ENCODE data around the gene DDIT3. TPM values are rescaled to one million over a fixed set of nuclear protein-coding genes. Genes with fewer than 3 reads are reported as not detected.
"Not testable (repeated sequence)": the region's sequence is repeated elsewhere in the genome, so short reads cannot be mapped to it uniquely, and the experiment has no call there.

The DDIT3 gene
- total RNA-seq, 1 experiment from 2014 or later, result 15.7 TPM

DNA sequence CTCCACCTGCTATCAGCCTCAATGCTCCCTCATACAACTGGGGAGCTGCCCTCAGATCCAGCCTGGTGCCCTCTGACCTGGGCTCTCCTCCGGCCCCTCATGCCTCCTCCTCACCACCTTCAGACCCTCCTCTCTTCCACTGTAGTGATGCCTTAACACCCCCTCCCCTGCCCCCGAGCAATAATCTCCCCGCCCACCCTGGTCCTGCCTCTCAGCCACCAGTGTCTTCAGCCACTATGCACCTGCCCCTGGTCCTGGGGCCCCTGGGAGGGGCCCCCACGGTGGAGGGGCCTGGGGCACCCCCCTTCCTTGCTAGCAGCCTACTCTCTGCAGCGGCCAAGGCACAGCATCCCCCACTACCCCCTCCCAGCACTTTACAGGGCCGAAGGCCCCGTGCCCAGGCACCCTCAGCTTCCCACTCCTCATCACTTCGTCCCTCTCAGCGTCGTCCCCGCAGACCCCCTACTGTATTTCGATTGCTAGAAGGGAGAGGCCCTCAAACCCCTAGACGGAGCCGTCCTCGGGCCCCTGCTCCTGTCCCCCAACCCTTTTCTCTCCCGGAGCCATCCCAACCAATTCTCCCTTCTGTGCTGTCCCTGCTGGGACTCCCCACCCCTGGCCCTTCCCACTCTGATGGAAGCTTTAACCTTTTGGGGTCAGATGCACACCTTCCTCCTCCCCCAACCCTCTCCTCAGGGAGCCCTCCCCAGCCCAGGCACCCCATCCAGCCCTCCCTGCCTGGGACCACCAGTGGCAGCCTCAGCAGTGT, 5.5 kb upstream of the DDIT3 start:
- no peak for DNase-seq (ENCODE audit: low read depth)

DNA sequence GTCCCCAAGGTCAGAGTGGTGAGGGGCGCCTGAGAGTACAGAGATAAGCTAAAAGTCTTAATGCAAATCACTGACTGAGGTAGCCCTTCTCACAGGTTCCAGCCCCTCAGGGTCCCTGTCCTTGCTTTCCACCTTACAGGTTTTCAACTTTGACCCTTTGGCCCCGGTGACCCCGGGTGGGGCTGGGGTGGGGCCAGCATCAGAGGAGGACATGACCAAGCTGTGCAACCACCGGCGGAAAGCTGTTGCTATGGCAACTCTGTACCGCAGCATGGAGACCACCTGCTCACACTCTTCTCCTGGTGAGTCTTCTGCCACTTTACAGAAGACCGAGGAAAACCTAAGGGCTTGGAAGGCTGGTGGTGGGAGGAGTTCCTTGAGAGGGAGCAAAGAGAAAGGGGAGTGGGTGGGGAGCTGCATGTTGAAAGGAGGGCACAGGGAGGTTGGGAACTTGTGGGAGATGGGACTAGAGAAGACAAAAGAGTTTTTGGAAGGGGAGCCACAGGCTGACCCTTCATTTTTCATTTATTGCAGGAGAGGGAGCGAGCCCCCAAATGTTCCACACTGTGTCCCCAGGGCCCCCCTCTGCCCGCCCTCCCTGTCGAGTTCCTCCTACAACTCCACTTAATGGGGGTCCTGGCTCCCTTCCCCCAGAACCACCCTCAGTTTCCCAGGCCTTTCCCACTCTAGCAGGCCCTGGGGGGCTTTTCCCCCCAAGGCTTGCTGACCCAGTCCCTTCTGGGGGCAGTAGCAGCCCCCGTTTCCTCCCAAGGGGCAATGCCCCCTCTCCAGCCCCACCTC, 4.7 kb upstream of the DDIT3 start:
- DNase-seq (ENCODE audit: low read depth), result peak; percentile 64

DNA sequence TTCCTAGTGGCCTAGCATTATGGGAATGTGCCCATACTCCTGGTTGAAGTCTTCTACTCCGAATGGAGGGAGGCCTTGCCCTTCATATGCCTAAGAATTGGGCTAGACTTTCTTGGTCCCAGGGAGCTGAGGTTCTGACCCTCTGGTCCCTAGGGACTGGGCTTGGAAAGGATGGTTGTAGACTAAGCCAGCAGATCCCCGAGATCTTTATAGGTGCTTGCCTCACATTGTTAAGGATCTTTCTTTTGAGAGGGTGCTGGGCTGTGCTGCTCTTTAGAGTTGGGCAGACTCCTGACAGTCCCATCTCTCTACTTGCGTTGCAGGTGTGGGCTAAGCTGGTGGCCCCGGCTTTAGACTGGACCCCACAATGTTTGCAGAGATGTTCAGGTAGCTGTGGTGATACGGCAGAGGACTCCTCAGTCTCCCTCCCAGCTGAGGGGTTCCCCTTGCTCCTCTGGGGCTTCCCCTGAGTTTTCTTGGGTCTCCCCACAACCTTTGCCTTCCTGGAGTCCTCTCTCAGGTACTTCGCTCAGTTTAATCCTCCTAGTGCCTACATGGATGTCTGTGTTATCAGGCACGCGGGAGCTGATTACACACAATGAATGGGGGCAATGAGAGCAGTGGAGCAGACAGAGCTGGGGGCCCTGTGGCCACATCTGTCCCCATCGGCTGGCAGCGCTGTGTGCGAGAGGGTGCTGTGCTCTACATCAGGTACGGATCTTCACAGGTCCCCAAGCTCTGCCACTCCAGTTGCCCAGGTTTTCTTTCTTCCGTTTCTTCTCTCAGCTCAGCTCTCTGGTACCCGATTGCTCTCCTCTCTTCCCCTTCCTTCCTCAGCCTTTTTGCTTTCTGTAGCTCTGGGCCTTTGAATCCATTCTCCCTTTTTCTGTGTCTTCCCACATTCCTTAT, 3.6 kb upstream of the DDIT3 start:
- DNase-seq (ENCODE audit: low read depth), result no peak

DNA sequence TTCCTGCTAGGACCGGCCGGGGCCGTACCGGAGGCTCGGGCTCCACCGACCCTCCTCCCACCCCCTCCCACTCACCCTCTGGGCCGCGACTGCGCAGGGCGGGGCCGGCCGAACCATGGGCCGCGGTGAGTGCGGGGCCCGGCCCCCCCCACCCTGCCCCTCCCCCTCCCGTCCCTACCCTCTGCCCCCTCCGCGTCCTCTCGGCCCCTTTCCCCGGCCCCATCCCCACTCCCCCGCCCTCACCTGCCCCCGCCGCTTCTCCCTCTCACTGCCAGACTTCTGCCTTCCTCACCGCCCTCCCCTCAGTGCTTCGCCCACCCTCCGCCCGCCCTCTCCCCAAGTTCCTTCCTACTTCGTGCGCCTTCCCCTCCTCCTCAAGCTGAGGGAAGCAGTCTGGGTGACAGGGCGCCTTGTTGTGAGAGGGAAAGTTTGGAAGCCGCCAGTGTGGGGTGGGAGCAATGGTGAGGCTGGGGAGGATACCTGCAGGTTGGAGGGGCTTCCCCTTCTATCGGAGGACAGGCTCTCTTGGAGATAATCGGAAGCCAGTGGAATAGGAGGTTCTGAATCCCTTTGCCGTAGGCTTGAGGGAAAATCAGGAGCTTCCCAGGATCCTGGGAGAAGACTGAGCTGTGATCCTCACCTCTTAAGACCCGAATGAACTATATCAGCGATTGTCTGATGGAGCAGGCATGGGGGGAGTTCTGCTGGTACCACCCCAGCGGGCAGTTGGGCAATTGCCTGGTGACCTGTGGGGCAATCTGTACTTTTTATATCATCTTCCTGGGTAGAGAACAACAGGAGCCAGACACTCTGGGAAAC, 2.8 kb upstream of the DDIT3 start:
- DNase-seq (ENCODE audit: low read depth), result peak; percentile 39

DNA sequence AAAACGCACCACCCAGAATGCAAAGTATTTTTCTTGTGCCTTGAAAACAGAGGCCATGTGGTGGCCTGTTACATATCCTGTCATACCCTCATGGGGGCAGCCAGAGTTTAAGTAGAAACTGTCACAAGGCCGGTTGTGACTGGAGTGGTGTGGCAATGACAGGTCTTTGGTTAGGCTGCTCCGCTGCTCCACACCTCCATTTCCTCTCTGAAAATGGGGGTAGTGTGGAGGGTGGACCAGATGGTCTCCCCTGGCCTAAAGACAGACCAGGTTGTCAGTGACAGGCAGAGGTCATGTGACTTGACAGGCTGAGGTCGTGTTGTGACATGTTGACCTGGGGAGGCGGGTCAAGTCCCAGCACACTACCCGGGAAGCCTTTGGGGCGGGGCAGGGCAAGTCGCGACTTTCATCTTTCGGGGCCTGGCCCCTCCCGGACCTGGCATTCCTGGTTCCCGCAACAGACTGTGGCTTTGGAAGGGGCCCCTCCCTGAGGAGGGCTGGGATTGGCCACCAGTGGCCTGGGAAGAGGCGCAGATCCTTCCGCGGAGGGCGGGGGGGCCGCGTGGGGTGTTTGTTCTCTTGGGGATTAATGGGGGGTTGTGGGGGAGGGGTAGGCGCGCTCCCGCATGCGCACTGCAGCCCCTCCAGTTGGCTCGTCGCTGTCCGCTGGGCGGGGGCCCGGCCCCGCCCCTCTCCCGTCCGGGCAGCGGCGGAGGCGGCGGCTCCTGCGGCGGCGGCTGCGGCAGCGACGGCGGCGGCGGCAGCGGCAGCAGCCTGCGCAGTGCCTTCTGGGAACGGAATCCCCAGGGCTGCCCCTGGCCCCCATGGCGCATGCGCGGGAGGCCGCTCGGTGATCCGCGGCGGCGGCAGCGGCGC, 1.9 kb upstream of the DDIT3 start, which contains the start of gene MBD6:
Gene MBD6 (plus strand): TSS at position 814 of the 876 bp plus-strand sequence. CDS start 1,480 bp downstream, outside the sequence.
- DNase-seq (ENCODE audit: low read depth), result peak; percentile 89

DNA sequence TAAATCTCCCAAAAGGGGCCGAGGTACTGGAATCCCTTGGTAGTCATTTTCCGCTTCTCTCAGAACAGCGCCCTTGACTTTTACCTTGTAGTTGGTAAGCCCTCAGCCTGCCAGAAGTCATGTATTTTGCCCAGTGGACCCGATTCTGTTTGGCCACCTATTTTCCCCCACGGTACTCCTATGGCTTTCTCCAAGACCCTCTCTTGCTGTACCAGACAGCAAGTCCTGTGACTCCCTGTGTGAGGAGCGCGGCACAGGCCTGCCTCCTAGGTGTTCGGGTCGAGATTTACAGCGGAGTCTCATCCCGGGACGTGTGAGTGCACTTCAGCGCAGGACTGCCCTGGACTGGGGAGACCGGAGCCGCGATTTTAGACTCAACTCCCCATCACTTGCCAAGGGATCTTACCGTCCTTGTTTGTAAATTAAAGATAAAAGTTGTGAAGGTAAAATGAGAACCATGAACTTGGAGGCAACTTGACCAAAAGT, 1.3 kb upstream of the DDIT3 start:
- DNase-seq (ENCODE audit: low read depth), result no peak

DNA sequence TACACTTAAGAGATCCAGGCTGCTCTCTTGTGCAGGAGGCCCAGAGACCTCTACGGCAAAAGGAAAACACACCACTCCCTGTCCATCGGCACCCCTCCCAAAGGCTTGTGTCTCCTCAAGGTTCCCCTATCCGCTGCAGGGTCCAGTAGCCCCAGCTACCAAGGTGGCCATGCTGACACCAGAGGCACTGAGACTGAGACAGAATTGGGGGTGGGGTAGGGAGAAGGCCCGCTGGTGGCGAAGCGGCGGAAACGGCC, 590 bp downstream of the DDIT3 start:
- no peak for DNase-seq (ENCODE audit: low read depth)

DNA sequence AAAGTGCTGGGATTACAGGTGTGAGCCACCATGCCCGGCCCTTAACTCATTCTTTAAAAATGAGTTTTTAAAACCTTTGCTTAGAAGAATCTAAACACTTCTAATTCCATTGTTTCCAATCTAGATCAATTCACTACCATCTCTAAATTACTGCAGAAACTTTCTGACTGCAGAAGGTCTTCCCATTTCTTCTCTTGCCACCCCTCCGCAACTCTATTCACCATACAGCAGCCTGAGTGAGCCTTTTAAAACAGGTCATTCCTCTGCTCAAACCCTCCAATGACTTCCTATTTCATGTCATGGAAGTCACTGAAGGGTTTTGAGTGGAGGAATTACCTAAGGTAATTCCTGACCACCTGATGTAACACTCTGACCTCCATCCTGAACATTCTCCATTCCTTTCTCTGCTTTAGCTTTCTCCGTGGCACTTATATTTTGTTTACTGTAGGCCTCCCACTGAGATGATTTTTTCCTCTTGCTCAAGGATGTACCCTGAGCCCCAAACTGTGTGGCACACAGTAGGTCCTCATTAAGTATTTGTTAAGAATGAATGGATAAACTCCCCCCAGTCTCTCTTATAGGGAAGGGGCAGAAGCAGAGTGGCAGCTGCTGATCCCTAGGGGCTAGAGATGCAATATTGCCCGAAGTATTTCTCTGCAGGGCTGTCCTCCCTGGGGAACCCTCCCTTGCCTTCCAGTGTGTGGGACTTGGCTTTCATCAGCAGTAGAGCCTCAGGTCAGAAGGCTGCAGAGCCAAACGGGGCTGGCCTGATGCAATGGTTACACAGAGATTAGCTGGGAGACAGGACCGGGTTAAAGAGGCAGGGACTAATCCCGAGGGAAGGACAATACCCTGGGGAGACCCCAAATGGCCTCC, 1.2 kb downstream of the DDIT3 start:
- DNase-seq (ENCODE audit: low read depth), result peak; percentile 58

DNA sequence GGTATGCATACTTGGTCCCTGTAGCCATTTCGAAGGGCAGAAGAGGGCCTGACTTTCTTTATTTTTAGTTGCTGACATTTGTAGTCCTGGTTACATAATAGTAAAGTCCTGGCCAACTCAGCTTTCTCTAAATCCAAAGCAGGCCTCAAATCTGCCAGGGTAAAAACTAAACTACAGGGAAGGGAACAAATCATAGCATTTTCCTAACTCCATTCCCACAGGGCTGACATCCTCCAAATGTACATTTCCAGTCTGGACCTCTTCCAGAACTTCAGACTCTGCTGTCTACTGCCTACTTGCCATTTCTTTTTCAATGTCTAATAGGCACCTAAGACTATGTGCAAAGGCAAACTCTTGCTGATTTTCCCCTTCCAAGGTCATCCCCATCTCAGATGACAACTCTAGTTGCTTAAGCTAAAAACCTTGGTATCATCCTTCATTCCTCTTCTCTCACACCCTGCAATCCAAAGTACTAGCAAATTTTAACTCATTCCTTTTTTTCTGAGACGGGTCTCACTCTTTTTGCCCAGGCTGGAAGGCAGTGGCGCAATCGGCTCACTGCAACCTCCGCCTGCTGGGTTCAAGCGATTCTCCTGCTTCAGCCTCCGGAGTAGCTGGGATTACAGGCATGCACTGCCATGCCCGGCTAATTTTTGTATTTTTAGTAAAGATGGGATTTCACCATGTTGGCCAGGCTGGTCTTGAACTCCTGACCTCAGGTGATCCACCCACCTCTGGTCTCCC, 2.0 kb downstream of the DDIT3 start:
- DNase-seq (ENCODE audit: low read depth), result no peak

DNA sequence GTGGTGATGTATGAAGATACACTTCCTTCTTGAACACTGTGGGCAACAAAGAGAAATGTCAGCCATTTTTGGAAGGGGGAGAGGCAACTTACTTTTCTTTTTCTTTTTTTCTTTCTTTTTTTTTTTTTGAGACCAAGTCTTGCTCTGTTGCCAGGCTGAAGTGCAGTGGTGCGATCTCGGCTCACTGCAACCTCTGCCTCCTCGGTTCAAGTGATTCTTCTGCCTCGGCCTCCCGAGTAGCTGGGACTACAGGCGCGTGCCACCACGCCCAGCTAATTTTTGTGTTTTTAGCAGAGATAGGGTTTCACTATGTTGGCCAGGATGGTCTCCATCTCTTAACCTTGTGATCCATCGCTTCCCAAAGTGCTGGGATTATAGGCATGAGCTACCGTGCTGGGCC, 2.6 kb downstream of the DDIT3 start:
- not testable (repeated sequence) for DNase-seq (ENCODE audit: low read depth)

DNA sequence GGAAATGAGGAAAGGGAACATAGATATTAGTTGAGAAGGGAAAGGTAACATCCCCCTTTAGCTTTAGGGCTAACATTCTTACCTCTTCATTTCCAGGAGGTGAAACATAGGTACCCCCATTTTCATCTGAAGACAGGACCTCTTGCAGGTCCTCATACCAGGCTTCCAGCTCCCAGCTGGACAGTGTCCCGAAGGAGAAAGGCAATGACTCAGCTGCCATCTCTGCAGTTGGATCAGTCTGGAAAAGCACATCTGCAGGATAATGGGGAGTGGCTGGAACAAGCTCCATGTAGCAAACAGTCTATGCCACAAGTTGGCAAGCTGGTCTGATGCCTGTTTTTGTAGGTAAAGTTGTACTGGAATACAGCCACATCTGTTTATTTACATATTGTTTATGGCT, 3.1 kb downstream of the DDIT3 start:
- peak; percentile 60 for DNase-seq (ENCODE audit: low read depth)

DNA sequence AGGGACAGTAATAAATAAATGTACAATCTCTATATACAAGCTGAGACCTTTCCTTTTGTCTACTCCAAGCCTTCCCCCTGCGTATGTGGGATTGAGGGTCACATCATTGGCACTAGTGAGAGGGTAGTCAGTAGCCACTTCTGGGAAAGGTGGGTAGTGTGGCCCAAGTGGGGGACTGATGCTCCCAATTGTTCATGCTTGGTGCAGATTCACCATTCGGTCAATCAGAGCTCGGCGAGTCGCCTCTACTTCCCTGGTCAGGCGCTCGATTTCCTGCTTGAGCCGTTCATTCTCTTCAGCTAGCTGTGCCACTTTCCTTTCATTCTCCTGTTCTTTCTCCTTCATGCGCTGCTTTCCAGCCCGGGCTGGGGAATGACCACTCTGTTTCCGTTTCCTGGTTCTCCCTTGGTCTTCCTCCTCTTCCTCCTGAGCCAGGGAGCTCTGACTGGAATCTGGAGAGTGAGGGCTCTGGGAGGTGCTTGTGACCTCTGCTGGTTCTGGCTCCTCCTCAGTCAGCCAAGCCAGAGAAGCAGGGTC, 3.6 kb downstream of the DDIT3 start:
- DNase-seq (ENCODE audit: low read depth), result no peak

DNA sequence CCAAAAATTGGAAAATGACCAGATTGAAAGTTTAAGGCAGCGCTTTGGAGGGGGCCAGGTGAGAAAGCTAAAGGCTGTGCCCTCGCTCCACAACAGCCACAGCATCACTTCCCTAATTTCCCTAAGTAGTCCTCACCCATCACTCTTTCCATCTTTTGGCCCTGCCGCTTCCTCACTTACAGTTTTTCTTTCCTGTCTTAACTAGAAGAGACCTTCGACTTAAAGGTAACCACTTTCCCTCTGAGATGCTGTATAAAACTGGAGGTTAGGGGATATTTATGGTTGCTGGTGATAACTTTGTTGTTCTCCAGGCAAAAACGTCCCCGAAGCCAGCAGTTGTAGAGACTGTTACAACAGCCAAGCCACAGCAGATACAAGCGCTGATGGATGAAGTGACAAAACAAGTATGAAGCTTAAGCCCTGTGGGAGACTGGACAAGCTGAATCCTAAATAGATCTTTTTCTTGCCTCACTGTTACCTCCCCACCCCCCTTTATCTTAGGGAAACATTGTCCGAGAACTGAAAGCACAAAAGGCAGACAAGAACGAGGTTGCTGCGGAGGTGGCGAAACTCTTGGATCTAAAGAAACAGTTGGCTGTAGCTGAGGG, 4.3 kb downstream of the DDIT3 start:
- DNase-seq (ENCODE audit: low read depth), result no peak

DNA sequence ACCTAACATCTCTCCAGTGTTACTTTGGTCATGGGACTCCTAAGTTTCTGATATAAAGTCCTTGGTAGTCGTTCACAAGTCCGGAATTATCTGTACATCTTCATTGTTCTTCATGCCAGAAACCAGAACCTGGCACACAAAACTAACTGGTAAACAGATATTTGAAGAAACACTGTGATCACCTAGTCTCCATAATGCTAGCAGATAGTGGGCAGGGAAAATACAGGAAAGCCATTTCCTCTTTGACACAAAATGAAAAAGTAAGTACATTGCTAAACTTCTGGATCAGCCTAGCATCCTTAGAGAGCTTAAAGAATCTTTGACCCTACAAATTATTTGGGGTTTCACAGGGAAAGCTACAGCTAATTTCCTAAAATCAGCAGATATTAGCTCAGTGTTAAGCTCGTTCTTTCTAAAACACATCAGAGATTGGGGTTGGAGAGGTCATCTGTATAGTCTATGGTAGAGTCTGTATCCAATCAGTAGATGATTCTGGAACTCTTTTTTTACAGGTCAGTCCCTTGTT, 4.8 kb downstream of the DDIT3 start:
- no peak for DNase-seq (ENCODE audit: low read depth)

DNA sequence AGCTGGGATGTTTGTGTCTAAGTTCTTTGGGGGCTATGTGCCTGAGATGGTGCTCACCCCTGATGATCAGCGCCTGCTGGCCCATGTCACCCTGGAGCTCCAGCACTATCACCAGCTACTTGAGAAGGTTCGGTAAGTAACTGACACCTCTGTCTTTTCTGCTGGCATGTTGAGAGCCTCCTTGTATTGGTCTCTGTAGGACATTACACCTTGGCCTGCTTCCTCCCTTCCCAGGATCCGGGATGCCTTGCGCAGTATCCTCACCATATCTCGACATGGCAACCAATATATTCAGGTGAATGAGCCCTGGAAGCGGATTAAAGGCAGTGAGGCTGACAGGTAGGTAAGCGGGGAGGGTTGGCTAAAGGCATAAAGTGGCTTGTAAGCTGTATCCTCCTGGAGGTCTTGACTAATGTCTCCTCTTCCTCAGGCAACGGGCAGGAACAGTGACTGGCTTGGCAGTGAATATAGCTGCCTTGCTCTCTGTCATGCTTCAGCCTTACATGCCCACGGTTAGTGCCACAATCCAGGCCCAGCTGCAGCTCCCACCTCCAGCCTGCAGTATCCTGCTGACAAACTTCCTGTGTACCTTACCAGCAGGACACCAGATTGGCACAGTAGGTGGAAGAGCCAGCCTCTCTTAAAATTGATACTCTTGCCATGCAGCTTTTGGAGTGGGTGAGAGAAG, 5.5 kb downstream of the DDIT3 start:
- no peak for DNase-seq (ENCODE audit: low read depth)

DNA sequence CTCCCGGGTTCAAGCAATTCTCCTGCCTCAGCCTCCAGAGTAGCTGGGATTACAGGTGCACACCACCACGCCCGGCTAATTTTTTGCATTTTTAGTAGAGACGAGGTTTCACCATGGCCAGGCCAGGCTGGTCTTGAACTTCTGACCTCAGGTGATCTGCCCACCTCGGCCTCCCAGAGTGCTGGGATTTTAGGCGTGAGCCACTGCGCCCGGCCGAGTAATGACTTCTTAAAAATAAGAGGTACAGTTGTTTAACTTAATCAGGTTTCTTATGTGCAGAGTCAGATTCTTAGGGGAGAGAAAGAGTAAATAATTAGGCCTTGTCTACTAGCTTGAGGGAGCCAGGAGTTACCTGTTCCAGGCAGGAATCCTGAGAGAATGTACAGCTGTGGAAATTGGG, 6.1 kb downstream of the DDIT3 start:
- DNase-seq (ENCODE audit: low read depth), result not testable (repeated sequence)

DNA sequence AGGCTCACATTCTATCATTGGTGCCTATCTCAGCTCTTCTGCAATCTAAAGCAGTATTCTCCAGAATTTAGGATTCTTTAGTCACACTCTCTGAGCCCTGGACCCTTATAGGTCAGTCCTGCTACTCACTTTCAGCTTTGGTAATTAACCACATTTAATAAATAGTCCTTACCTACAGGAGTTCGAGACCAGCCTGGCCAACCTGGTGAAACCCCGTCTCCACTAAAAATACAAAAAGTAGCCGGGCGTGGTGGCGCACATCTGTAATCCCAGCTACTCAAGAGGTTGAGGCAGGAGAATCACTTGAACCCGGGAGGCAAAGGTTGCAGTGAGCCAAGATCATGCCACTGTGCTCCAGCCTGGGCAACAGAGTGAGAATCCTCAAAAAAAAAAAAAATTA, 6.6 kb downstream of the DDIT3 start:
- DNase-seq (ENCODE audit: low read depth), result not testable (repeated sequence)

All from LHCN-M2 (cell line).